GM21447 (cell line): ENCODE data around the gene CLDN8.

Experiments
- ATAC-seq: cut with Tn5 transposase; IDR thresholded peaks from one replicate; pipeline ENCODE4 v1.9.1; 2021; ENCODE audit not compliant: unreplicated experiment

Gene CLDN8

DNA sequence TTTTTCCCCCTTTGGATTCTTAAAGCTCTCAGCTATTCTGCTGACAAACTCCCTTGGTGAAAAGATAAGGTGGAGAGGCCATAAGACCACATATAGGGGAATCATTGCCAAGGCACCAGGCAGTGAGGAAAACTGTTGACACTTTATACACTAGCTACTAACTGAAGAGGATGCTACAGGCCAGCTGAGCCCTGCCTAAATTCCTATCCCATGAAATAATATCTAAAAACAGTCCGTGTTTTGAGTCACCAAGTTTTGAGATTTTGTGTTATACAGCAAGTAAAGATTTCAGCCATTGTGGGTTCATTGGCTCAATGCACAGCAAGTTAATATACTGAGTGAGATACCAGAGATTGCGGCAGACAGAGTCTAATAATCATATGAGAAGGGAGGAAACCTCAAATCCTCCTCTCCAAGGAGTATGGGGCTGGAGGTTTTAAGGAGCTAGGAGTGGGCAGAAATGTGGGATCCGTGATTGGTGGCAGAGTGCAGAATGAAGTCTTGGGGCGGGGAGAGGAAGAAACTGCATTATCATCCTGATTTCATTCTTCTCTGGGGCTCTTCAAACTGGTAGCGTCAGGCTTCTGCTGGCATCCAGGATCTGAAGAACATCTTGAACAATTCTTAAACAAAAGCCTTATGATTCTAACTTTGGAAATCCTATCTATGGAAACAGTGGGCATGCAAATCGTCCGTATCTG lies 9.2 kb downstream of the CLDN8 start:
- ATAC-seq: no peak

DNA sequence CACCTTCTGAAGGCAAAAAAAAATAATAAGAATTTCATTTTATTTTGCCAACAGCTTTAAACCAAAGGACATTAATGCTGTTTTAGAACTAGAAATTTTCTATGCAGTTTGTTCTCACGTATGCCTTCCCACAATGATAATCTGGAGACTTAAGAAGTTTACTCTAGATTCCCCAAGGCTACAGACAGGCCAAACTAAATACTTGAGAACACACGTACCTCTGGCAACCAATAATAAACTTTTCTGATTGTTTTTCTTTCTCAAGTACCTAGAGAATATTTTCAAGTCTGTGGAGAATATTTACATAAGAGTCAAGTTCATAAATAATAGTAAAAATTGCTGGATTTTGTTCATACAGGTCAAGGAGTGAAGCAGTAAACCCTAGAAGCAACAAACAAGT lies 15.9 kb downstream of the CLDN8 start:
- ATAC-seq: no peak

DNA sequence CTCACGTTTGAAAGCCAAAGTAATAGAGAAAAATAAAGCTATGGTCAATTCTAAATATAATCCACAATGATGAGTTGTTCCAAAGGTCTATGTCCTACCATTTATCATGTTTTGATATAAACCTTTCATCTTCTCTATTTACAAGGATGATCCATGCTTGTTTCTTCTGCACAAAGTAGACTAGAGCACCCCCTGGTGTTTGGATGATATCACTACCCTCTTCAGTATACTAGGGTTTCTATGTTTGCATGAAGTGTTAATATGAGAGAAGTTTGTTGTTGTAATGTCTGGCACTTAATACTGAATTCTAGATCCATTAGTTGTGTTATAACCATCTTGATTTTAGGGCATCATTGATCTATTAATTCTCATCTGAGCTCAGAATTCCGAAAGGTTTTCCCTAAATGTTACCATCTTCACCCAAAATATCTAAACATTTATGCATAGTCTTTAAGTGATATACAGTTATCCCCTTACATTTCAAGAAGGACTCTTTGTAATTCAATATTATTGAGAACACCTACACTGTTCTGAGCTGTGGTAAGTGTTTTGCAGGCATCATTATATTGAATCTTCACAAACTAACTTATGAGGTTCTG lies 21.1 kb downstream of the CLDN8 start:
- ATAC-seq: no peak

DNA sequence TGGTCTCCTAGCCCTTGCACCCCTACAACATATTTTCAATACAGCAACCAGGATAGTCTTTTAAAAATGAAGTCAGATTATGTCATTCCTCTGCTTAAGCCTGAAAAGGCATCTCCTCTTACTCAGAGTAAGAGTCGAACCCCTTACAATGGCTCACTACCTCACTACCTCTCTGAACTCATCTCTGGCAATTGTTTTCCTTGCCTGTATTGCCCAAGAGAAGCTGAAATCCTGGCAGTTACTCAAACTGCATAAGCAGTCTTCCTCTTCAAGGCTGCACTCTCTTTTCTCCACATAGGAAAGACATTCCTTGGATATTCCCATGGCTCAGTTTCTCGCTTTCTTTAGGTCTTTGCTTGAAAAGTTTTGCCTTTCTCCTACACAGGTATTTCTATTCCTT lies 22.7 kb downstream of the CLDN8 start:
- no peak for ATAC-seq

DNA sequence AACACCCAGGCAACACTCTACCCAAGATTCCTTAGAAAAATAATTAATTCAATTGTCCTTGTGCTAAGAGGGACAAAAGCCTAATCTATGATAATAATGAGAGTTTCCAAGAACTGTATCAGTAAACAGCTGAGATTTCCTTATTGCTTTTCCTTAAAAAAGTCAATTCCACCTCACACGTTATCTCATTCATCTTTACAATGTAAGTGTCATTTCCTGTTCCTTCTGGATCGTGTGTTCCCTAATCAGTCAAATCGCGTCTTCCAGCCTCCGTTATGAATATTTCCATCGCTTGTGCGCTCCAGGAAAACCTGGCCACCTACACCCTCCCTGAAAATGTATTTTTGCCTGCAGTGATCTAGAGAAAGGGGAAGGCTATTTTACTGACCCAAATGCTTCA lies 25.3 kb downstream of the CLDN8 start:
- ATAC-seq: no peak

DNA sequence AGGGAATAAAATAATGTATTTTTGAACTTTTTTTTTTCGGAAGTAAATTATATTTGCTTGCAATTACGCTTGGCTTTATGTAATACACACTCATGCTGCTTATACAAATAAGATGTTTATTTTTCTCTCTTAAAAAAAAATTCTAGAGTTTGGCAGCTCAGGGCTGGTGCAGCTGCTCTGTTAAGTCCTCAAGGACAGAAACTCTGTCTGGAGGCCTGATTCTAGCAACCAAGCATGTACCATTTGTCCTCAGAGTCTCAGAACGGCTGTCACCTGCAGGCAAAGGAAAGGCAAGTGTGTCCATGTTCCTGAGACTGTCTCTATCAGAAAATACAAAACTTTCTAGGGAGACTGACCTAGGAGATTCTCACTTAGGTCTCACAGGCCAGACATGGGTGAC lies 26.1 kb downstream of the CLDN8 start:
- no peak for ATAC-seq

DNA sequence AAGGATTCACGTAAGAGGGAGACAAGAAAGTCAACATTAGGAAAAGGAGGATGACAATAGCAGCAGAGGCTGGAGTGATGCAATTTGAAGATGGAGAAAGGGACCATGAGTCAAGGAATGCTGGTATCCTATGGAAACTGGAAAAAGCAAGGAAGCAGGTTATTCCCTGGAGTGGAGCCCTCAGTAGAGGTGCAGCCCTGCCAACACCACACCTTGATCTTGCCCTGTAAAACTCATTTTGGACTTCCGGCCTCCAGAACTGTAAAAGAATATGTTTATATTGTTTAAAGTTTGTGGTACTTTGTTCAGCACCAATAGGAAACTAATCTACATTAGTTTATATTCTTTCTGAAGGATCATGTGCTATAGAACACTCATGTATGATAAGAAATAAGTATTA lies 29.7 kb downstream of the CLDN8 start:
- no peak for ATAC-seq

DNA sequence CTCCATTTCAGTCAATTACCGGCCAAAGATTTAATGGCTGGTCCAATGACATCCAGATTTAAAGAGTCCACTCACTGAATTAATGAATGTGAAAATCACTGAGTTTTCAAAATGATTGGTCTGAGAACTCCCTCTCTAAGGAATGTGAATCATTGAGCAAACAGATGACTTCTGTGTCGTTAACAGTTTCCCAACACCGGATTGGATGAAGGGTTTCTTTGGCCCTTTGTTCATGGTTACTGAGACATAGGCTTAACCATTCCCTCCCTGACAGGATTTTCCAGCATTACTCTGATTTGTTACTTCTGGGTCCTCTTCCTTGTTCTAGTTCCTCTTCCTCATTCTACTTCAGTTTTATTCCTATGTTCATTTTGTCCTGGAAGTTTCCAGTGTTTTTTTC lies 47.8 kb downstream of the CLDN8 start:
- no peak for ATAC-seq

DNA sequence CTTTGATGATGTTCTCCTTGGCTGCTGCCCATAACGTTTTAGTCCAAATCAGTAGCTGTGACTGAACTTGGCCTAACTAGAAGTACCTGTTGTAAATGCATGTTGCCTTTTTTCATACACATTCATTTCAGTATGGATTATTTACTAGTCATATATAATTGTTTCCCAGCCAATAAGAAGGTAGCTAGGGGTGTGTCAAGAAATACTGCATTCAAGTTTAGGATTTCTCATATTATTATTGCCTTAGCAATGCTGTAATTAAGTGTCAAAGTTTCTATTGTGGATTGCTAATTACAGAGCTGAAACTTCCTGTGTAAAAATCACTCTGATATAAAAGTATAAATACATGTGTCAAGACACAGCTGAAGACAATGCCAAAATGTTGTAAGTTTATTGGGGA lies 49.2 kb downstream of the CLDN8 start, which contains the start of gene CLDN17:
Gene CLDN17 (minus strand): TSS at position 101 of the 400 bp plus-strand sequence. CDS start 188 bp downstream, outside the sequence.
- no peak for ATAC-seq

DNA sequence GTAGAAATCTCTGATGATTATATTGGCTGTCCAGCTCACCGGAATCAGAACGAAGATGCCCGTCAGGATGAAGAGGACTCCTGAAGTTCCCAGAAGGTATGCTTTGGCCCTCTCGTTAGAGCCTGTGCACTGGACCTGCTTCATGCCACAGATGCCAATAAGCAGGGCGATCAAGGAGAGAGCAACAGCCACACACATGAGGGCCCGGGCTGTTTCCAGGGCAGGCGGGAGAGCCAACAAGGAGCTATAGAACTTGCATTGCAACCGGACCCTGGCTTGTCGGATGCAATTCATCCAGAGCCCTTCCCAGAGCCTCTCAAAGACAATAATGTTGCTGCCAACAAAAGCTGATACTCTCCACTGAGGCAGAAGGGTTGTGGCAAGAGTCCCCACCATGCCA lies 49.7 kb downstream of the CLDN8 start:
- no peak for ATAC-seq

DNA sequence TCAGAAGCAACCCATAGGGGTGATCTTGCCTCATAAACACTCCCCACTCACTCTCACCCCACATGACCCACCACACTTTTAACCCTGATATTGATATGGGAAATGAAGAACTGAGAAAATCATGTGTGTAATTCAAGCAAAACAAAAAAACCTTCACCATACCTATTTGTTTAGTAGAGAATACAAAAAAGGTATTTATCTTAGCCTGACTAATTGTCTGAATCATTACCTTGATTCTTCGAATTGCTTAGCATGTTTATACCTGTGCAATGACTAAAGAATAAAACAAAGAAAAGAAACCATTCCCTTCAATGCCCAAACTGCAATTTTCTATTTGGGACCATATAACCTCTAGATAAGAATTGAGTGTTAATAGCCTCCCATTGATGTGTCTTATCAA lies 51.1 kb downstream of the CLDN8 start:
- no peak for ATAC-seq
